NCI-H2107 (cell line): Measurements from ENCODE around the gene TRIM59.

Source experiments
- DNase-seq: peaks from one replicate; lab custom pipeline; 2025; lab: John Stamatoyannopoulos, UW

Gene TRIM59

DNA sequence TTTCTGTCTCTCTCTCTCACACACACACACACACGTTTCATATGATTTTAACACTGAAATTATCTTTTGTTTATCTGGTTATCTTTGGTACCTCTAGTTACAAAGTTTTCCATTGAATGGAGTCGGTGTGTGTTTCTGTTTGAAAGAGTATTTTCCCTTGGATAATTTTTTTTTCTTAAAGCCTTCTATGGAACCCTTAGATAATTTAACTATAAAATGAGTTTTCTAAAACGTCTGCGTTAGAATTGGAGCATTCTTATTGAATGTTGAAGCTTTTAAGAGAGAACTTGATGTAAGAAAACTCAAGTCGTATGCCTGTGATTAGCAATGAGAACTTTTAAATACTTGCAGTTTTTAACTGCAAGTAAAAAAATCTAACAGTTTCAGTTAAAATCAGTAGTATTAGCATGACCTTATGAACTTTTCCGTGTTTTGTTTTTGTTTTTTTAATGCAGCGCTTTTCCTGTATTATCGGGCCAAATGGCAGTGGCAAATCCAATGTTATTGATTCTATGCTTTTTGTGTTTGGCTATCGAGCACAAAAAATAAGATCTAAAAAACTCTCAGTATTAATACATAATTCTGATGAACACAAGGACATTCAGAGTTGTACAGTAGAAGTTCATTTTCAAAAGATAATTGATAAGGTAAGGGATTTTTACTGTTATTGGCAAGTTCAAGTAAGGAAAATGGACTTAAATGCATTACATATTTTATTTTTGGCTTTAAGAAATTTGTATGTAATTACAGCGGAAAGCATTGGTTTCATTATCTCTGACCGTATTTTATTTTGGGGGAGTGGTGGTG, 47.2 kb downstream of the TRIM59 start:
- DNase-seq: no peak

DNA sequence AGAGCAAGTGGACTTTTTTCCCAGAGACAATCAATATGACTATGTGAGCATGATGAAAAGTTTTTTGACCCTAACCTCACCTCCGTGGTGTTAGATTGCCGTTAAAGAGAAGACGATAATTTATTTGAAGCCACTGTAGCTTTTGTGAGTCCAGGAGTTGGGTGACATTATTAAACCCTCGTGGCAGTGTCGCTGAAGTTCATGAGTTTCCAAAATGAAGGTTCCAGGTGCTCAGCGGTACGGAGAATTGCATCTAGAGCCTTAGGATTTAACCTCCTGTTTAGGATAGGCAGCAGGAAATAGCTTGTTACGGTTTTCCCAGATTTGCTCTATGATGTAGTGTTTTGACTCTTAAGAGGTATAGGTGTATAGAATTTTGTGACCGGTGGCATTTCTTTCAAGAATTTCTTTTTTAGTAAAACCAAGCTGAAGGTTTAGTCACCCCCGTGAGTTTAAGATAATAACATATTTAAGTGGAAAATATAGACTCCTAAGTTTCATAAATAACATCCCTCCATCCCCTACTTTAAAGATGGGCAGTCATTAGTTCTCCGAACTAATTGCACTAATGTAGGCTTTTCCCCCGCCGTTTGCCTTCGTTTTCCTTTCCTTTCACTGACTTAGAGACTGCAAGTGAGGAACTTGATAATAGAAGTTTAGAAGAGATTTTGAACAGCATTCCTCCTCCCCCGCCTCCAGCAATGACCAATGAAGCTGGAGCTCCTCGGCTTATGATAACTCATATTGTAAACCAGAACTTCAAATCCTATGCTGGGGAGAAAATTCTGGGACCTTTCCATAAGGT, 48.1 kb downstream of the TRIM59 start:
- DNase-seq: peak; percentile 40

DNA sequence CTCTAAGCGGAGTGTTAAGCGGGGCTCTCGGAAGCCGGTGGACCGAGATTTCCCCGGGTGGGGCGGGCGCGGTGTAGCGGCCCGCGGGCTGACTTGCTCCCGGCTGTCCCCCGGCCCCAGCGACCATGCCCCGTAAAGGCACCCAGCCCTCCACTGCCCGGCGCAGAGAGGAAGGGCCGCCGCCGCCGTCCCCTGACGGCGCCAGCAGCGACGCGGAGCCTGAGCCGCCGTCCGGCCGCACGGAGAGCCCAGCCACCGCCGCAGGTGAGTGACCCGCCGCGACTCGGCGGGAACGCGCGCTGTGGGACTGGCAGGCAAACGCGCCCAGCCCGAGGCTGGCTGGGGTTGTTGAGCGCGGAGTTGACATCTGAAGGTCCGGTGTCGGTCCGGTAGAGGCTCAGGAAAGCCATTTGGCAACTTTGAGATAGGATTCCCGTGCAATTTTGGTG, 48.9 kb downstream of the TRIM59 start:
- no peak for DNase-seq

- DNase-seq: no peak
These were observed 49.4 kb downstream of the TRIM59 start for GRCh38 chr3:160400030-160400701.

- DNase-seq: peak; percentile 99
These were observed 50.2 kb downstream of the TRIM59 start, which contains the start of the genes IFT80 and SMC4 for GRCh38 chr3:160399125-160400029. Gene IFT80 (minus strand): TSS chr3:160399225. CDS start chr3:160384600, 14,625 bp downstream. Gene SMC4 (plus strand): TSS chr3:160399650. CDS start chr3:160400827, 1,177 bp downstream.

DNA sequence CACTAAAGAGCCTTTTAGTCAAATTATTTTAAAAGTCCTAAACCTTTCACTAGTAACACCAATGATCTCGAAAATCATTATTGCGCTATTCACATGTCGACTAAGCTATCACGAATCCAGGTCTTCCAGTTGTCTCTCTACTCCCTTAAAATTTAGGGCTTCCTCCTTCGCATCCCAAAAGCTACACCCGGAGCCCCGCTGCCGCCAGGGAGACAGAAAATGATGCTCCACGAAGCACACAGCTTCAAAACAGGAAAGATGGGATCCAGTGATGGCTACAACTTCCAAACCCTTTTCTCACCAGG, 50.8 kb downstream of the TRIM59 start:
- no peak for DNase-seq

GRCh38 chr3:160395297-160395696, 54.3 kb downstream of the TRIM59 start:
- no peak for DNase-seq

DNA sequence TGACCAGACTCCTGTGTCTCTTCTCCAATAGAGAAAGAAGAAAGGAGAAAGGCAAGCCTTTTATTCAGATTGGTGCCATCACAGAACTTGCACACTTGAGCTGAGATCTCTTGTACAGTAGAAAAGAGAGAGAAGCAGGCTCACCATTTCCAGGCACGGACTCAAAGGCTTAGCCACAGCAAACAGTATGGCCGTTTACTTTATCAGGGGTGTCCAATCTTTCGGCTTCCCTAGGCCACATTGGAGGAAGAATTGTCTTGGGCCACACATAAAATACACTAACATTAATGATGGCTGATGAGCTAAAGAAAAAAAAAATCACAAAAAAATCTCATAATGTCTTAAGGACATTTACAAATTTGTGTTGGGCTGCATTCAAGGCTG, 55.6 kb downstream of the TRIM59 start:
- no peak for DNase-seq

DNA sequence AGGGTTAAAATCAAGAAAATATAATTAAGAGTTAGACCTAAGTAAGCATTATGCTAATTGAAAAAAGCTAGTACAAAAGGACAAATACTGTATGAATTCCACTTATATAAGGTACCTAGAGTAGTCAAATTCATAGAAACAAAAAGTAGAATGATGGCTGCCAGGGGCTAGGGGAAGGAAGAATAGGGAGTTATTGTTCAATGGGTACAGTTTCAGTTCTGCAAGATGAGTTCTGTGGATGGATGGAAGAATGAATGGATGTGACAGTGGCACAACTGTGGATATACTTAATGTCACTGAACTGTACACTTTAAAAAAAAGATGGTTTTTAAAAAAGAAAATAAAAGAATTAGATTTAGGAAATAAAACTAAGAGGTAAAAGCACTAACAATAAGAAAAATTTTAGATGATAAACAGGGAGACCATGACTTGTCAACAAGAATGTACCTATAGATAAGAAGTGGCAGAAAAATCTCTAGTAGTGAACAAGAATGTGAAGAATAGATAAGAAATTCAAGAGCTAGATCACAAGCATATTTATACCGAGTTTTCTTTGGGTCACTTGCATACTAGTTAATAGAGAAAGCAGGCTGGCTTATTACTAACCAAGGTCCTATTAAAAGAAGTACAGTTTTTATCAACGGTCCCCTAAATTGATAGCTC, 56.1 kb downstream of the TRIM59 start:
- no peak for DNase-seq

DNA sequence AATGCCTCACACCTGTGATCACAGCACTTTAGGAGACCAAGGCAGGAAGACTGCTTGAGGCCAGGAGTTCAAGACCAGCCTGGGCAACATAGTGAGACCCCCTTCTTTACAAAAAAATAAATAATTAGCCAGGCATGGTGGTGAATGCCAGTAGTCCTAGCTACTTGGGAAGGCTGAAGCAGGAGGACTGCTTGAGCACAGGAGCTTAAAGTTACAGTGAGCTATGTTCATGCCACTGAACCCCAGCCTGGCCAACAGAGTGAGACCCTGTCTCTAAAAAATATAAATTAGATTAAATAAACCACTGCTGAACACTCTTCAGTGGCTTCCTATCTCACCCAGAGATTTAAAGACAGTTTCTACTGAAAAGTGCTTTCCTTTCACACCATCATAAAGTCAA, 56.8 kb downstream of the TRIM59 start:
- DNase-seq: no peak

DNA sequence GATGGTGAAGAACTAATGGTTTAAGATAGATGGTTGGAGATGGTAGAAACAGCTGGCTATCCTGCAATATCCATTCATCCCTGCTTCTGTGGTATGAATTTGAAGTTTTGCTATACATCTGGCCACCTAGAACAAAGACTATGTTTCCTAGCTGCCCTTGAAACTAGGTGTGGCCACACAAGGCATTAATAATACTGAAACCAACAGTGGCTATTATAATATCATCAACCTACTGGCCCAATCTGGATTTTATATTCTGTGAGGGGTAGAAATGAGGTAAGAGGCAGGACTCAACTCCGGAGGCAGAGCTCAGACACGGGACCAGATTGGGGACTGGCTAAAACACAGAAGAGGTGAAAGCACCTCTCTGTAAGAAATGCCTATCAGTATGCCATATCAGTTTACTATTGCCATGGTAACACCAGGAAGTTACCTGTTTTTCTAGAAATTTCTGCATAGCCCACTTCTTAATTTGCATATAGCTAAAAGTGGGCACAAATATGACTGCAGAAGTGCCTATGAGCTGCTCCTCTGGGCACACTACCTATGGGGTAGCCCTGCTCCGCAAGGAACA, 58.9 kb downstream of the TRIM59 start:
- DNase-seq: no peak
